Measurements from ENCODE around the gene ZNF385B.
"Not testable (repeated sequence)": the region's sequence is repeated elsewhere in the genome, so short reads cannot be mapped to it uniquely, and the experiment has no call there.

Gene ZNF385B

GRCh38 chr2:179677746-179678505, 183.5 kb downstream of the ZNF385B start:
- no peak for DNase-seq (ENCODE audit: low spot score)

GRCh38 chr2:179677077-179677688, 184.2 kb downstream of the ZNF385B start:
- DNase-seq (ENCODE audit: low spot score), result no peak

DNA sequence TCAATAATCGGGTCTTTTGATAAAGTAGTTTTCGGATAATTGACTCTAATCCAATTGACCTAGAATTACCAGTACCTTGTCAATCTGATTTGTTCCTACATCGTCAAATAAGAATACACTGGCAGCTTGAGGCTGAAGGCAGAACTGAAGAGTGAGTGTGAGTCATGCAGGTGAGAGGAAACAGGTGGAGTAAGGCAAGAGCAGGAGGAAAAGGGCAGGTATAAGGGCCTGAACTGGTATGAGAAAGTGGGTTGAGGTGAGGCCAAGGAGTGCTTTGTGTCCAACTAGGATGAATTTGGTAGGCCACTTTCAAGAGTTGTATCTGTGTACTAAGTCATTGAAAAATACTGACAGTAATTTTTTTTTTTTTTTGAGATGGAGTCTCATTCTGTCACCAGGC, 186.0 kb downstream of the ZNF385B start:
- no peak for DNase-seq (ENCODE audit: low spot score)

DNA sequence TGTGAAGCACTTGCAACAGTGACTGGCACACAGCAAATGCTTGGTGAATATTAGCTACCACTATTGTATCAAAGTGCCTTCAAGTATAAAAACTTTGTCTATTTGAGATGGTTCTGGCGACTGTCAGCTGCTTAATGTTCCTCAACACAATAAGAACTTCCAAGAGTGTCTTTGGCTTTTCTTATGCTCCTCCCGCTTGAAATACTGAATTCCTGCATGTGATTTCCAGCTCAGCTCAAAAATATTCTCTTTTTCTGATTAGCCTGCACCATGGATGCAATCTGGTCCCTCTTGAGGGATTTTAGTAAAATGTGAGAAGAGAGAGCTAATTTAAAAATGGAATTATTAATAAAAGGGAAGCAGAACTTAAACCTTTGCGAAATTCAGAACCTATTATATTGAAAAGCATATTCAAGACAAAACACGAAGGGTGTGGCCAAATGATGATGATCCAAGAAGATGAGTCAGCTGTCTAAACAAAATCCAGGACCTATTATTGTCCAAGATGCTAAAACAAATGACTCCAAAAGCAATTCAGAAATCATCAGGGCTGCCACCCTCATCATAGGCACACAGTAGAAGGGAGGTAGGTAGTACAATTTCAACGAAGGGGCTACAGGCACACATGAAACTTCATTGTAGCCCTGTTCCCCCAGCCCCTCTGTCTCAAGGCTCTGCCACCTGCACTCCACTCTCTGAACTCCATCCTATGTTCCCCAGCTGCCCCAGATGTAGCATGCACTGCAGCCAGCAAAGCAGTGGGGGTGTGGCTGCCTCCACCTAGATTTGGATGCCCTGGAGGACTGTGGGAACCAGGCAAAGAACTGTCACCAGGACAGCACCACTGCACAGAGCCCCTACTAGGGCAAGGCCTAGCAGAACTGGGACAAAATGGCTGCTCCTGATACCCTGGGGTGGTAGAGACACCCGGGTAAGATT, 190.1 kb downstream of the ZNF385B start:
- DNase-seq (ENCODE audit: low spot score), result no peak

GRCh38 chr2:179669196-179669595, 192.2 kb downstream of the ZNF385B start:
- no peak for DNase-seq (ENCODE audit: low spot score)

- DNase-seq (ENCODE audit: low spot score), result no peak
These were observed 196.2 kb downstream of the ZNF385B start for GRCh38 chr2:179664972-179665812.

DNA sequence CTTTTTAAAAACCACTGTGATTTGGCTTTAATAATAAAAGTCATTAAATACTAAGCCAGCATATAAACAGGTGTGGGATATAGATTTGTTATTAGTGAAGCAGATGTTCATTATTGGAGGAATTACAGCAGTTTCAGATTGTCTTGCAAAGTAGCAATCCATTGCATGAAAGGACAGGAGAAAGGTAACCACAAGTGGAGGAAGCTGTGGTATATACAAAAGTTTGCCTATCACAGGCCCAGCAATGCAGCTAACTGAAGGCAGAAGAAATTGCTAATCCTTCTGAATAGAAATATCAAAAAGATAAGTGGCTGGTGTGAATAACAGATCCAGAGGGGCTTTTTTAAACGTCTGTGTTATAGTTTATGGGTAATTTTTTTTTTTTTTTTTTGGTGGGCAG, 199.4 kb downstream of the ZNF385B start:
- DNase-seq (ENCODE audit: low spot score), result no peak

- DNase-seq (ENCODE audit: low spot score), result no peak
These were observed 204.3 kb downstream of the ZNF385B start for GRCh38 chr2:179657068-179657595.

DNA sequence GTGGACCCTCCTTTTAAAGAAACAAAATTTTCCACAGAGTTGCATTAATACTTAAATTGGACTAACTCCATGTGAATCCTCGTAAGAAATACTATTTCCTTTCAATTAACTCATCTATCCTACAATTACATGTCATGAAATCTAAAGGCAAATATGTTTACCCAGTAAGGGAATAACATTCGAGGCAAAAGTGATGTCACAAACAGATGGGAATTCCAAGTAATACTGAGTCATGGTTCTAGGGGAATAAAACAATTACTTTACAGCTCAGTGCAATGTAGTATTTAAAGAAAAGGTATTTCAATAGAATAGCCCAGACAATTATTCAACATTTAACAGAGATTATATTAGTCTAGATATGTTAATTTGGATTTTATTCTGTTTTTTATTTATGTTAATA, 205.8 kb downstream of the ZNF385B start:
- no peak for DNase-seq (ENCODE audit: low spot score)

DNA sequence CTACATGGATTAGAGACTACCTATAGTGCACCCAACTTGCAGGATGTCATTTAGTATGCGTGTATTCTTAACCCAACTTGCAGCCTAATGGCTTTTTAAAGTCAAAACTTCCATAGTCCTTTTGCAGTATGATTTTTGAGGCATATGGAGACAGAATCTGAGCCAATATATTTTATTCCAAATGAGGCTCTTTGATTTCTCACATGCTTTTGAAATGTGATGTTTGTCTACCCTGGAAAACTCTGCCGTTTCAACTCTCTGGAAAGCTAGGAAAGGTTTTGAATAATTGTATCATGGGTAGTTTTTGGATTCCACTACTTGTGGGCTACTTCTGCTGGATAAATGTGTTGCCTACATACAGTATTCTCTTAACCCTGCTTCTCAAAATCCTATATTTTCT, 206.6 kb downstream of the ZNF385B start:
- DNase-seq (ENCODE audit: low spot score), result no peak

DNA sequence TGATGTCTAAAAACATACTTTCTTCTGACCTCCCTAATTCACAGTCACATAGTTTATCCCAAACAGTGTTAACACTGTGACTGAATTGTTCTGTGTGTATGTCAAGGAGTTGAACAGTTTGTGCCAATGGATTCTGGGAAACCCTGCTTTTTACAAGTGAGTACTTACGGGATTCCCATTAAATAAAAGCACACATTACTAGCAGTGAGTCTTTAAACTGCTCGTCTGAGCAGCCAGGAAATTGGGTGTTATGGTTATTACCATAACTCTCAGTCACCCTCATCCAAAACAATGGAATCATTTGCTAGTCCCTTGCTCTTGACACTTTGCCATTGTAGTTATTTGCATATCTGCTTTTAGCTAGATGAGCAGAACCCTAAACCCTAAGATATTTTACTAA, 209.1 kb downstream of the ZNF385B start:
- DNase-seq (ENCODE audit: low spot score), result no peak

- no peak for DNase-seq (ENCODE audit: low spot score)
These were observed 211.0 kb downstream of the ZNF385B start for GRCh38 chr2:179650420-179650819.

- no peak for DNase-seq (ENCODE audit: low spot score)
These were observed 214.4 kb downstream of the ZNF385B start for GRCh38 chr2:179646862-179647587.

DNA sequence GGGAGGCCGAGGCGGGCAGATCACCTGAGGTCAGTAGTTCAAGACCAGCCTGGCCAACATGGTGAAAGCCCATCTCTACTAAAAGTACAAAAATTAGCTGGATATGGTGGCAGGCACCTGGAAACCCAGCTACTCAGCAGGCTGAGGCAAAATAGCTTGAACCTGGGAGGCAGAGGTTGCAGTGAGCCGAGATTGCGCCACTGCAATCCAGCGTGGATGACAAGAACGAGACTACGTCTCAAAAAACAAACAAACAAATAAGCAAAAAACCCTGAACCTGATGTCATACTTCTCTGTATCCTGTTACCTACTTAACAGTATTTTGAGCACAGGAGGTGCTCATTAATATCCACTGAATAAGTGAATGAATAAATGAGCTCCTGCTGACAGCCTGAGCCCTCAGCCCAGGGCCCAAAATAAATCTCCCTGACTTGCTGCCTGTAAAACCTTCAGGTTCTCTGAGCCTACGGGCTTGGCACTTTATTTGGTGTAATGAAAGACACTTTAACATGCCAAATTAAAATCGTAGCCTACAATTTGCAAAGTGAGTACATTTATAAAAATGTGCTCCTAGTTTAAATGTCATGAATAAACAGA, 215.1 kb downstream of the ZNF385B start:
- no peak for DNase-seq (ENCODE audit: low spot score)

- DNase-seq (ENCODE audit: low spot score), result no peak
These were observed 216.4 kb downstream of the ZNF385B start for GRCh38 chr2:179645047-179645446.

GRCh38 chr2:179642462-179642861, 218.9 kb downstream of the ZNF385B start:
- no peak for DNase-seq (ENCODE audit: low spot score)

DNA sequence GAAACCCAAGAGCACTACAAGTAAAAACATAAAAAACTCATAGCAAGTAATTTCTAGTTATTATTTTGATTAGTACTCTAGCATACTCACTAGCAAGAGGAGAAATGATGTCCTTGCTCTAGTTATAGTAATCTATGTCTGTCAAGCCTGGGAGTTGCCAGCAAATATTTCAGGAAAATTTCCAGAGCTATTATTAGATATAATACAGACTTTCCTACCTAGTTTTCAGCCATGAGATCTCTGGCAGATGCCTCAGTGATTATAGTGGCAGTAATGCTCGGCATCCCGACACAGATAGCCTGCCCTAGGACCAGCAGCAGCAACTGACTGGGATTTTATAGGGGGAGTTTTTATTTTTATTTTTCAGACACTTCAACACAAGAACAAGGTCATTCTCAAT, 224.4 kb downstream of the ZNF385B start:
- no peak for DNase-seq (ENCODE audit: low spot score)

DNA sequence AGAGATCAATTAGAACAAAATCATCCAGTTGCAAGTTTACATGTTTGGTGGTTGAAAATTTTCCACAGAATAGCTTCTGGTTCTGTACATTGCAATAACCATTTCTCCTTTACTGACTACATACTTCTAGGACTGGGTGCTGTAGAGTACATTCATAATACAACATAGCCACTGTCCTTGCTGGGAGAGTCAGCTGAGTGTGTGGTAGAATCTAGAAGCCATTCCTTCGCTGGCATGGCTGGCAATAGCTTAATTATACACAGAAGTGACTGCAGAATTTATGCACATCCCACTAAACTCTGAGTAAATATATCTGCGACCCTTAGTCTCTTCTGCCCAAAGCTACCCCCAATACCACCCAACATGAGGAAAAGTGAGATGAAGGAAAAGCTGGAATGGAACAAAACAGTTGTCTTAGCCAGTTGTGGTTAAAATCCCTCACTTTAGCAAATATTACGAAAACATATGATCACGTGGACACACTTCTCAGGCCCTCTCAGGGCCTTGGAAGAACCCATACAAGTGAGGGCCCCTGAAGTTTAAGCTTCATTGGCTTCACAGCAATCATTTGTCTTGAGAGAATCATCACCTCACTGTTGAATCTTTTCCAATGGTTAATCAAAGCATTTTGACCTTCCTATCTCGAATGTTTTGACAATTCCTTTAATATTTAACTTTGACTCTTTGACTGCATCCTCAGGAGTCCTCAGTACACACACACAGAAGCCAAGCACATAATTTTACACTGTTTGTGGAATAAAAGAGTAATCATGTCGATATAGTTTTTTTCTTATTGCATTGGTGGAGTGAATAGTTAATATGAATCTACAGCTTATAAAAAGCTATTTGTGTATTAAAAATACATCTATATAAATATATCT, 225.1 kb downstream of the ZNF385B start:
- DNase-seq (ENCODE audit: low spot score), result no peak

GRCh38 chr2:179631769-179632385, 229.5 kb downstream of the ZNF385B start:
- DNase-seq (ENCODE audit: low spot score), result not testable (repeated sequence)
